Eye (tissue), 1 donor: Measurements from ENCODE around the gene IL34.
"Not testable (repeated sequence)": the region's sequence is repeated elsewhere in the genome, so short reads cannot be mapped to it uniquely, and the experiment has no call there.

Source experiments
- DNase-seq: peaks from one replicate; pipeline ENCODE4 v3.0.0-alpha.2; 2015

Gene IL34

DNA sequence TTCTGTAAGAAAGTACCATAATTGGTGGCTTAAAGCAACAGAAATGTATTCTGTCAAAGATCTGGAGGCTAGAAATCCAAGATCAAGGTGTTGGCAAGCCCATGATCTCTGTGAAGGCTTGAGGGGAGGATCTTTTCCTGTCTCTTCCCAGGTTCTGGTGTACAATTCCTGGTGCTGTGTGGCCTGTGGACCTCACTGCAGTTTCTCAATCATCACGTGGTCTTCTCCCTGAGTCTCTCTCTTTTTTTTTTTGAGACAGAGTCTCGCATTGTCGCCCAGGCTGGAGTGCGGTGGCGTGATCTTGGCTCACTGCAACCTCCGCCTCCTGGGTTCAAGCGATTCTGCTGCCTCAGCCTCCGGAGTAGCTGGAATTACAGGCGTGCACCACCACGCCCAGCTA is 12.7 kb upstream of the IL34 start:
- not testable (repeated sequence) for DNase-seq

DNA sequence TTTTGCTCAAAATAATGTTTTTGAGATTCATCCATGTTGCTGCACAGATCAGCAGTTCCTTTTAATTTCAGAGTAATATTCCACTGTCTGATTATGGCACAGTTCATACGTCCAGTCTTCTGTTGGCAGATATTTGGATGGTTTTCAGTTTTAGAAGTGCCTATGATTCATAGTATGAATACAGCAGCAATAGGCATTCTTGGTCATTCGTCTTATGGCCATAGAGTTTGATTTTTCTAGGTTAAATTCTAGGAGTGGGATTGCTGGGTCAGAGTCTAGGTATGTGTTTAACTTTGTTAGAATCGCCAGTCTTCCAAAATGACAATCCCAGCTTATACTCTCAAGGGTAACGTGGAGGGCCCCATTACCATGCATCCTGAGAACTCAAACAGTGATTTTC is 11.5 kb upstream of the IL34 start:
- DNase-seq: peak; percentile 8

DNA sequence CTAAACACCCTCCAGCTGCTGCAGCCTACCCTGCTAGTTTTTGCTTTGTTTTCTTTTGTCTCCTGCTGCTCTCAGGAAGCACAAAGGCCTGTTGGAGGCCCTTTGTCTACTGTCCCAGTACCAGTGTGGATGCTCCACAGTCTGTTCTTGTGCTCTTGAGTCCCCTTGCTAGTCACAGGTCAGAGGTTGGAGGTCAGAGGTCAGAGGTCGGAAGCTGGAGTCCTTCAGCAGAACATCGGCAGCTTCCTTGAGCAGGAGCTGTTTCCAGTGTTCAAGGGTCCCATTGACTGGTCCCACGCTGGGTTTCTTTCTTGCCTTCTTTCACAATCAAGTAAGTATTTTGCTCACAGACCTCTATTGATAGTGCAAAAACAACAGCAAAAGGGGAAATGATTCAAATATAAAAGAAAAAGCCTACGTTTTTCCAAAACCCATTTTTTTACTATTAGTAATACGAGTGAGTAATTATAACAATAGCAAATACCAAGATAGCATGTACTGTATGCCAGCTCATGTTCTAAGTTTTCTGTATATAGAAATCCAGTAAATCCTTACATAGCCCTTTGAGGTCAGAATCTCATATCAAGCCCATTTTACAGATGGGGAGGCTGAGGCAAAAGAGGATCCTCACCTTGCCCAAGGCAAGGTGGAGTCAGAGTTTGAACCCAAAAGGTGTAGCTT is 10.9 kb upstream of the IL34 start:
- peak; percentile 63 for DNase-seq

DNA sequence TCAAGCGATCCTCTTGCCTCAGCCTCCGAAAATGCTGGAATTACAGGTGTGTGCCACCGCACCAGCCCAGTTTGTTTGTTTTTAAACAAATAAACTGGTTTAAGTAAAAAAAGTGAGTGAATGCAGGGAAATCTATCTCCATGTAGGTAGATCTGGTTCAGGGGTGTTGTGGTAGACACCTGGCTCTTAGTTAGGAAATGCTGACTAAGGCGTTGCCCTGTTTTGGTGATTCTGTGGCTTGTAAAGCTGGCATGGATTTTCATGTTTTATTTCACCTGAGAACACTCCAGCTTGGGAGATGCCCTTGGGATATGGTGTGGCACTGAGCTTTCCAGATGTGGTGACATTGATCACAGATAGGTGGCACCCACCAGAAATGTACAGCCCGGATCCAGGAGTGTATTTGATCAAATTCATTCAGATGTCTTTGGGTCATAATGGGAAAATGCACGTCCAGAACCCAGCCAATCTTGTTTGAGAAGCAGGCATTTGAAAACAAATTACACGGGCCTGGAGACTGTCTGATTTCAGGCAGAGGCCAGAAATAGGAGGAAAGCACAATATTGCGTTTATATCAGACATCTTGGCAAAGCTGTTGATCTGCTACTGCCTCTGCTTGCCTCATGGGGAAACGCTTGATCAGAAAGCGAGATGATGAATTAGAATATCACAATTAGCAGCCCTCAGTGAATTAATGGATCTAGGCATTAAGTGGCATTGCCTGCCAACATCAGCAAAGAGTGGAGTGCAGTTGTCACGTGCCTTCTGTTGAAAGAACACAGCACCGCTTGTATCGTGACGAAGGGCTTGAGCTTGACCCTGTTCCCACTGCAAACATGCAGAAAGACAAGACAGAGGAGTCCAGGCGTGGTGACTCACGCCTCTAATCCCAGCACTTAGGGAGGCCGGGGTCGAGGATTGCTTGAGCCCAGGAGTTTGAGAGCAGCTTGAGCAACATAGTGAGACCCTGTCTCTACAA is 7.3 kb upstream of the IL34 start:
- no peak for DNase-seq

DNA sequence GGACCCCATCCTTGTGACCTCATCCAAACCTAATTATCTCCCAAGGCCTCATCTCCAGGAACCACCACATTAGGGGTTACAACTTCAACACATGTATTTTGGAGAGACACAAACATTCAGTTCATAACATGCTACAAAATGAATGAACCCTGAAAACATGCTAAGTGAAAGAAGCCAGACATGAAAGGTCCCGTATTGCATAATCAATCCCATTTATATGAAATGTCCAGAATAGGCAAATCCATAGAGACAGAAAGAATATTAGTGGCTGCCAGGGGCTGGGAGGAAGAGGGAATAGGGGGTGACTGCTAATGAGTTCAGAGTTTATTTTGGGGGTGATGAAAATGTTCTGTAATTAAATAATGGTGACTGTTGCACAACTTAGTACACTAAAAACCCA is 3.7 kb upstream of the IL34 start:
- DNase-seq: no peak

DNA sequence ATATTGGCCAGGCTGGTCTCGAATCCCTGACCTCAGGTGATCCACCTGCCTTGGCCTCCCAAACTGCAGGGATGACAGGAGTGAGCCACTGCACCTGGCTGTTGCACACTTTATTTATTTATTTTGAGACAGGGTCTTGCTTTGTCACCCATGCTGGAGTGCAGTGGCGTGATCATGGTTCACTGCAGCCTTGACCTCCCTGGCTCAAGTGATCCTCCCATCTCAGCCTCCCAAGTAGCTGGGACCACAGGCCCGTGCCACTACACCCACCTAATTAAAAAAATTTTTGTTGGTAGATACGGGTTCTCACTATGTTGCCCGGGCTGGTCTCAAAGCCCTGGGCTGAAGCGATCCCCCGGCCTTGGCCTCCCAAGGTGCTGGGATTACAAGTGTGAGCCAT is 3.1 kb upstream of the IL34 start:
- DNase-seq: not testable (repeated sequence)

DNA sequence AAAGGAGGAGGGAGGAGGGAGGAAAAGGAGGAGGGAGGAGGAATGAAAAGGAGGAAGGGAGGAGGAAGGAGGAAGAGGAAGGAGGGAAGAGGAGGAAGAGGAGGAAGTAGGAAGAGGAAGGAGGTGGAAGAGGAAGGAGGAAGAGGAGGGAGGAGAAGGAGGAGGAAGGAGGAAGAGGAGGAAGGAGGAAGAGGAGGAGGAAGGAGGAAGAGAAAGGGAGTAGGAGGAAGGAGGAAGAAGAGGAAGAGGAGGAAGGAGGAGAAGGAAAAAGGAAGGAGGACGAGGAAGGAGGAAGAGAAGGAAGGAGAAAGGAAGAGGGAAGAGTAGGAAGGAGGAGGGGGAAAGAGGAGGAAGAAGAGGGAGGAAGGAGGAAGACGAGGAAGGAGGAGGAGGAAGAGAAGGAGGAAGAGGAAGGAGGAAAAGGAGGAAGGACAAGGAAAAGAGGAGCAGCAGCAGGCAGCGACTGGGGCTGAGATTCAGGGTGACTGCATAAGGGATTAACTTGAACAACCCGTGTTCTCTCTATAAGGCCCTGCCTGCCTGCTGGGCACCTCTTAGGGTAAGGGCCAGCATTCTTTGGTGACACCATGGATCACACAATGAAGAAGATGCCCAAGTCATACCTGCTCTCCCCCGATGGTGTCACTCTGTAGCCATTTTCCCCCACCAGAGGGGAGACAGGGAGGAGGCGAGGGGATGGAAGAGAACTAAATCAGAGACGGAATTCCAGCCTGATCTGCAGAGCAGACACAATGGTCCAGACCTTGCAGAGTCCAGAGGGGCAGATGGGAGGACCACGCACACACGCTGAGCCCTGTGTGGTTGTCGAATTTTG is 1.4 kb upstream of the IL34 start:
- DNase-seq: no peak

DNA sequence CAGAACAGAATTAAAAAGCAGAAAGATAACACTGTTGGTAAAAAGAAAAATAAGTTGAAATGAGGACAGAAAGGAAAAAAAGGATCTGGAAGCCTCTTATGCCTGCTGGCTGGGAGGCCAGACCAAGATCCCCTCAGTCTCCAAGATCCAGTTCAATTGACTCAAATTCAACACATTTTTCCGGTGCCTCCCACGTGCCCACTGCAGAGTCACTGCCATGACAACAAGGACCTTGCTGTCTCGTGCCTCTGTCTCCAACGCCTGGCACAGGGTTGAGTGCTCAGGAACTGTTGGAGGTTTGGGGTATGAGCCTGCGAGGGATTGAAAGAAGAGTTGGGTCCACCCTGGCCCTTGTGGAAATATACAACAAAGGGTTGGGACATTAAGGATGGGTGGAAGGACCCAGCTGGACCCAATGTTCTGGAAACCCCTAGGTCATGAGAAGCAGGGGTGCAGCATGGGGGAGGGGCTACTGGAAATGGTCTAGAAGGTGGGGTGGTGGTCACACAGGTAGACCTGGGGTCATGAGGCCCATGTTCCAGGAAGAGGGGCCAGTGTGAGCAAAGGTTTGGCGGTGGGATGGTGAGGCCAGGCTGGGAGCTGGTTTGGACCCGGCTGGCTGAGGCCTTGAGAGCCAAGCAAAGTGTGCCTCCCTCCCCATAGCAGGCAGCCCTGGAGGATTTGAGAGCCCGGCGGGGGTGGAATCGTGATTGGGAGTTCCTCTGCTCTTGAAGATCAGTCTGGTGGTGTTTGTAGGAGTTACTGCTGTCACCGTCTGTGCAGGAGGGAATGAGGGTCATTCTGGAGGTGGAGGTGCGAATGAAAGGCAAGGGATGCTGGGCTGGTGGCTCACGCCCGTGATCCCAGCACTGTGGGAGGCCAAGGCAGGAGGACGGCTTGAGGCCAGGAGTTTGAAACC is 1.3 kb downstream of the IL34 start:
- DNase-seq: no peak

DNA sequence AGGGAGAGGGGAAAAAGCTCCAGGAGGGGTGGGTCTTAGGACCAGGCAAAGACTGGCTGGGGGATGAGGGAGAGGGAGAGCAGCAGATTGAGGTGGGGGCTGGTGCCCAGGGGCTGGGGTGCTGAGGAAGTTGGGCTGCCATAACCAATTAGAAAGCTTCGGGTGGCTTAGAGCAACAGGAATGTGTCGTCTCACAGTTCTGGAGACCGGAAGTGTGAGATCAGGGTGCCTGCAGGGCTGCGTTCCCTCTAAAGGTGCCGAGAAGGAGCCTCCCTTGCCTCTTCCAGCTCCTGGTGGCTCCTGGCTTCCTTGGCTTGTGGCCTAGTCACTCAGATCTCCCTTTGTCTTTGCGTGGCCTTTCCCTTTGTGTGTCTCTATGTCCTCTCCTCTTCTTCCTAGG is 2.2 kb downstream of the IL34 start:
- no peak for DNase-seq

DNA sequence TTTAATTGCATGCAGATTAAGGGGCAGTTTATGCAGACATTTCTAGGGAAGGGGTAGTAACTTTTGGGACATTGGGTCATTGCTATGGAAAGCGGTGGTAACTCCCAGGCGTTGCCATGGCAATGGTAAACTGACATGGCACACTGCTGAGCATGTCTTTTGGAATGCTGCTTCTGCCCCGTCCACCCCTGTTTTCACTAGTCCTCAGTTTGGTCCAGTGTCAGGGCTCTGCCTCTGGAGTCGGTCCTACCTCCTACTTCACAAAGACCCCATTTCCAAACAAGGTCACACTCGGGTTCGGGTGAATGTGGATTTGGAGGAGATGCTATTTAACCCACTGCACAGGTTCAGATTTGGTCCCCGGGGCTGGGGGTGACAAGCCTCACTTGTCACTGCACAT is 2.9 kb downstream of the IL34 start:
- no peak for DNase-seq

DNA sequence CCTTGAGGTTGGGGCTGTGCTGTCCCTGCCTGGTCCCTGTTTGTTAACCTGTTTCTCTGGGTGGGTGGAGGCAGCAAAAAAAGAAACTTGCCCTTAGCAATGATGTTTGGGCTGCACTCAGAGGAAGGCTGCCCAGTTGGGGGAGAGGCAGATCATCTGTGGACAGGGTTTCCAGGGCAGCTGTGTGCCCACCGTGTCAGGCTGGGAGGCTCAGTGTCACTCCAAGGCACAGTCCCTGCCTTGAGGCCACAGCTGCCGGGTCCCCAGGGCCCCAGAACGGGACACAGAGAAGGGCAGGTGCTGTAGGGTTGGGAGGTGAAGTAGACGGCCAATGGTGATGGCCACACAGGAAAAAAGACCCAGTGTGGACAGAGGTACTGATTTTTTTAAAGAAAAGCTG is 3.9 kb downstream of the IL34 start:
- no peak for DNase-seq

DNA sequence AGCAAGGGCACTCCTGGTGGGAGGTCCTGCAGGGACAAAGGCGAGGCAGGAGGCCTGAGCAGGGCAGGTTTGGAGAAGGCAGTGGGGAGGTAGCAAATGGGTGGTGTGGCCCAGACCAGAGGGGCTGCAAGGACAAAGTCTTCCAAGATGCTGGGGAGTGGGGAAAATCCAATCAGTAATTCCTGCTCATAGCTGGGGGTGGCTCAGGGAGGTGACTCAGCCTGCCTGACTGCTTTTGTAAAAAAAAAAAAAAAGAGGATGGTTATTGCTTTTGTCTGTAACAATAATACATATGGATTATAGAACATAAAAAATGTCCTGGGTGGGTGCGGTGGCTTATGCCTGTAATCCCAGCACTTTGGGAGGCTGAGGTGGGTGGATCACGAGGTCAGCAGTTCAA is 5.2 kb downstream of the IL34 start:
- DNase-seq: no peak

DNA sequence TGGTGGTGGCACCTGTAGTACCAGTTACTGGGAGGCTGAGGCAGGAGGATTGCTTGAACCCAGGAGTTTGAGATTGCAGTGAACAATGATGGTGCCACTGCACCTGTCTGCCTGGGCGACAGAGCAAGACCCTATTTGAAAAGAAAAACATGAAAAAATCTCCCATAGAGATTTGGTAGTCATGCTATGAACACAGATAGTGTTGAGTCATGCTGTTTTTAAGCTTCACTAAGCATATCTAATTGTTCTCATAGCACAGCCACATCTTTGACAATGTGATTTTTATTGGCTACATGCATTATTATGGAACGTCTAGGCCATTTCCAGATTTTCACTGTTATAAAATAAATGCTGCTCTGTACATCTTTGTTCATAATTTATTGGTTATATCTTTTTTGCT is 6.0 kb downstream of the IL34 start:
- no peak for DNase-seq

DNA sequence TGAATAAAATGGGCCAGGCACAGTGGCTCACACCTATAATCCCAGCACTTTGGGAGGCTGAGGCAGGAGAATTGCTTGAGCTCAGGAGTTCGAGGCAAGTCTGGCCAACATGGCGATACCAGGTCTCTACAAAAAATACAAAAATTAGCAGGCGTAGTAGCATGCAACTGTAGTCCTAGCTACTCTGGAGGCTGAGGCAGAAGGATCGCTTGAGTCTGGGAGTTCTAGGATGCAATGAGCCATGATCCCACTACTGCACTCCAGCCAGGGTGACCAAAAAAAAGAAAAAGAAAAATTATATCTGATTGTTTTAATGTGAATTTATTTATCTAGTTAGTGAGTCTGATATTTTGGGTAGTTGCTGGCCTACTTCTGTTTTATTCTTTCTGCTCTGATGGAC is 7.0 kb downstream of the IL34 start:
- no peak for DNase-seq

DNA sequence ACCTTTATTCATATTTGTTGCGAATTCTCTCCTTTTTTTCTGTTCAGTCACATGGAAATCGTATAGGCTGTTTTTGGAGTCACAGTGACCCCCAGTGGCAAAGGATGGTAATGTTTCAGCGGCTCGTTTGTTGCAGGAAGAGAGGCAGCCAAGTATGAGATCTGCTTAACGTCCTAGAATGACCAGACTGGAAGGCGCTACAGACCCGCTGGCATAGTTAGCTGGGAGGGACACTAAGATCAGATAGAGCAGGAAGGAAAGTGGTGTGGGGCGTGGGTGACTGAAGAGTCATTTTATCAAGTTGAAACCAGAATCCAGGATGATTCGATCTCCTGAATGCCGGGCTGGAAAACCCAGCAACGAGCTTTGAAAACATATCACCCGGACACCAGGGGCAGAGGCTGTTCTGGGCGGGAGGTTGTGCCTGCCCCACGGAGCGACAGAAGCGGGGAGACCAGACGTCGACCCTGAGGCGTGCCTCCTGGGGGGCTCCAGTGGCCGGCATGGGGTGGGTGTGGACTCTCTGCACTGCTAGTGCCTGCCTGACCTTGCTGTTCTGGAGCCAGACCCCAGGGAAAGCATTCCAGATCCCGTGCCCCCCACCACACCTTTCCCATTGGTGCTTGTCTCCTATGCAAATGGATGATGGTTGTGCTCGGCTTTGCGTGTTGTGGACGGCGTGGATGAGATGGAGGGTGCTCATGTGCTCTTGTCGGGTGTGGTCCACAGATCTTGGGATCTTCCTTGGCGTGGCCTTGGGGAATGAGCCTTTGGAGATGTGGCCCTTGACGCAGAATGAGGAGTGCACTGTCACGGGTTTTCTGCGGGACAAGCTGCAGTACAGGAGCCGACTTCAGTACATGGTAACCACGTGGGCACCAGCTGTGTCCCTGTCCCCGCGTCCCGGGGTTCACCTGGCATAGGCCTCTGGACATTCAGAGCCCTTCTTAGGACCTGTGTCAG is 7.7 kb downstream of the IL34 start:
- DNase-seq: peak; percentile 98

DNA sequence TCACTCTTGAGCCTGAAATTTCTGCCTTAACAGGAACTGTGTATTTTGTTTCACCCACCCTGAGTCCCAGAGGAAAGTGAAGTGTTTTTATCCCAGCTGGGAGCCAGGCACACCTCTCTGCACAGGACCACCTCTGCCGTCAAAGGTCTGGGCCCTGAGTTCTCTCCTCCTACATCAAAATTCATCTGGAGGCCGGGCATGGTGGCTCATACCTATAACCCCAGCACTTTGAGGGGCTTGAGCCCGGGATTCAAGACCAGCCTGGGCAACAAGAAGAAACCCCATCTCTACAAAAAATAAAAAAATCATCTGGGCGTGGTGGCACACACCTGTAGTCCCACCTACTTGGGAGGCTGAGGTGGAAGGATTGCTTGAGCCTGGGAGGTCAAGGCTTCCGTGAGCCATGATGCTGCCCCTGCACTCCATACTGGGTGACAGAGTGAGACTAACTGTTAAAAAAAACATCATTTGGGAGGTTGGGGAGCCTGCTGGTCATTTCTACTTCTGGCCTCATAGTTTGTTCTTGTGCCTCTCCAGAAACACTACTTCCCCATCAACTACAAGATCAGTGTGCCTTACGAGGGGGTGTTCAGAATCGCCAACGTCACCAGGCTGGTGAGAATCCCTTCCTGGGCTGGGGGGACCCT is 9.8 kb downstream of the IL34 start:
- no peak for DNase-seq

DNA sequence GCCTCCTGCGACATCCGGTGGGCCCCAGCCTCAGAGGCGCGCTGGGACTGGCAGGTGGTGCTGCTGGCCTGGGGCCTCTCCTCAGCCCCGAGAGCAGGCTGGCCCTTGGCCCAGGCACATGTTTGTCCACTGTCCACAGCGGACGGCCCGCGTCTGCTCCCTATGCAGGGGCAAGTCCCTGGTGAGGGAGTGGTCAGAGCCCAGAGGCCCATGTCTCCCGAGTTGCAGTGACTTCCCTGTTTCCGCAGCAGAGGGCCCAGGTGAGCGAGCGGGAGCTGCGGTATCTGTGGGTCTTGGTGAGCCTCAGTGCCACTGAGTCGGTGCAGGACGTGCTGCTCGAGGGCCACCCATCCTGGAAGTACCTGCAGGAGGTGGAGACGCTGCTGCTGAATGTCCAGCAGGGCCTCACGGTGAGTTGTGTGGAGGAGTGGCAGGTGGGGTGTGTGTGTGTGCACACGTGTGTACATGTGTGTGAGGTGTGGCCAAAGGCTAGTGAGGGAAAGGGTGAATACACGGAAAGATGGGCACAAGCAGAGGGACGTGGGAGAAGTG is 10.4 kb downstream of the IL34 start:
- no peak for DNase-seq

DNA sequence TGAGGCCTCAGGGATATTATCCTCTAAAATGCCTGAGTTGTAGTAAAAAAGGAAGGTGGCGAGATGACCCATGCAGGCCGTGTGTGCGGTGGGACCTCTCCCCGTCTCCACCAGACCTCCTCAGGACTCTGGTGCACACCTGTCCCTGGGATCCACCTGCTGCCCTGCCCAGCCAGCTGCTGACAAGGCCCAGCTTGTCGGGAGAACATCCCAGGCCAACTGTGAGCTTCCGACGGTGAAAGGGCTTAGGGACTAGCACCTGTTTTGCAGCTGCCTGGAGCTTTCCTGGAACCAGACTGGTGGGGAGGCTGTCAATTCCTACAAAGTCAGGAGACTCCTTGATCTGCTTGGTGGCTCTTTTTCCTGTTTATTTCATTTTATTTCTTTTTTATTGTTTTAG is 11.6 kb downstream of the IL34 start:
- no peak for DNase-seq

DNA sequence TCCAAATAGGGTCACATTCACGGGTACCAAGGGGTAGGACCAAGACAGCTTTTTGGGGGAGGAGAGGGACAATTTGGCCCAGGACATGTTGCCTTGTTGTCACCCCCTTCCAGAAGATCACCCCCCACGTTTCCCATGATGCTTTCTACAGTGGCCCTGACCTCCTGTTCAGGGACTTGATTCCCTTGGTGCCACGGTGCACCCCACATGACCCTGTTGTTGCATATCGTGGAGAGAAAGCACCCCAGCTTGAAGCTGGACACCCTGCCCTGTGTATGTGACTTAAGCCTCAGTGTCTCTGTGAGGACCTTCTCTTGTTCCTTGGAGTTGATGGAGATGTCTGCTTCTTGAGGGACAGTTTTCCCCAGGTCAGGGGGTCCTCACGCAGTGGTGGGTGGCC is 12.6 kb downstream of the IL34 start:
- DNase-seq: no peak

DNA sequence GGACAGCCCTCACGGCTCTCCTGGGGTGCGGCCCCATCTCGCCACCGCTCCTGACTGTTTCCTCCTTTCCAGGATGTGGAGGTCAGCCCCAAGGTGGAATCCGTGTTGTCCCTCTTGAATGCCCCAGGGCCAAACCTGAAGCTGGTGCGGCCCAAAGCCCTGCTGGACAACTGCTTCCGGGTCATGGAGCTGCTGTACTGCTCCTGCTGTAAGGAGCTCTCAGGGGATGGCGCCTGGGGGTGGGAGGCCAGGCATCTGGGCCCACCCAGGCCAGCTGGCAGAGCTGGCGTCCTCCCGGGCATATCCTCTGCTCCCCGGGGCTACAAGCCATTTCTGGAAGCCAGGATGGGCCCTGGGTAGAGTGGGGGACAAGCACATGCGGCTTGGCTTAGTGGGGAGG is 13.2 kb downstream of the IL34 start:
- no peak for DNase-seq
